NCI-H2107 (cell line): ENCODE data around the gene LUZP1.

Experiments used
- DNase-seq: peaks from one replicate; lab custom pipeline; 2025; lab: John Stamatoyannopoulos, UW

LUZP1 gene

DNA sequence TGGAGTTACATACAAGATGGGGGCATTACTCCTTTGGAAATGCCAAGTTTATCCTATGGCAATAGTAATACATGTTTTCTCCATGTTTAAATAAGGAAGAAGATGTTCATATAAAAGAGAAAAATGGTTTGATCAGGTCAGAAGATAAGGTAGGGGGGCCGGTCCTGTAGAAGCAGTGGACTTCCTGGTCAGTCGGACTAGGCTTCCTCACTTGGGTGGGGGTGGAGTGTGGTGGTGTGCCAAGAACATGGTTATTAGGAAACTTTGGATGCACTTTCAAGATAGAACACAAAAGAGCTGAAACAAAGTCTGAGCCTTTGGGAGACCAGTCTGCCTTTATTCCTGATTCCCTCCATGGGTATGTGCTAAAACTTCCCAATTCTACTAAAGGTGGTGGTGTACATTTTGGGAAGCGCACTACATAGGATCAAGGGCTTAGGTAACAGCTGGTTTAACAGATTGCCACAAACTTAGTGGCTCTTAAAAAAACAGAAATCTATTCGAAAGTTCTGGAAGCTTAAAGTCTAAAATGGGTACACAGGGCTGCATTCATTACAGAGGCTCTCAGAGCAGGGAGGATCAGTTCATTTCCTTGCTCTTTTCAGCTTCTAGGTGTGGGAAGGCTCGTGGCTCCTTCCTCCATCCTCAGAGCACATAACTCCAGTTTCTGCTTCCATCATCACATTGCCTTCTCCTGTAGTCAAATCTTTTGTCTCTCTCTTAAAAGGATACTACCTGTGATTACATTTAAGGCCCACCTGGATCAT is 84.8 kb downstream of the LUZP1 start:
- no peak for DNase-seq

DNA sequence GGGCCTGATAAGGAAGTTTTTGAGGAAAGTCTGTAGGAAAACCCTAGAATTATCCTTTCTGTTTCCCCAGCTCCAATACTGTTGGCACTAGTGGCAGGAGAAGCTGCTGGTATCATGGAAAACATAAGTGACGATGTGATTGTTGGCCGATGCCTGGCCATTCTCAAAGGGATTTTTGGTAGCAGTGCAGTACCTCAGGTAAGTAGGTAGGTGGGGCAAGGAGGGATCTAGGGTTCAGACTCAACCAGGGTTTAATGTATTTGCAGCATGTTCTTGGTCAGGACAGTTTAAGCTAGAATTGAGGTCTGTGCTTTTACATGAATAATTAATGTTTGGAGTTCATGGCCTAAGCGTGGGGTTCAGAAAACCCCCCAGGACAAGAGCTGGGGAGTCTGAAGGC is 87.3 kb downstream of the LUZP1 start:
- no peak for DNase-seq

DNA sequence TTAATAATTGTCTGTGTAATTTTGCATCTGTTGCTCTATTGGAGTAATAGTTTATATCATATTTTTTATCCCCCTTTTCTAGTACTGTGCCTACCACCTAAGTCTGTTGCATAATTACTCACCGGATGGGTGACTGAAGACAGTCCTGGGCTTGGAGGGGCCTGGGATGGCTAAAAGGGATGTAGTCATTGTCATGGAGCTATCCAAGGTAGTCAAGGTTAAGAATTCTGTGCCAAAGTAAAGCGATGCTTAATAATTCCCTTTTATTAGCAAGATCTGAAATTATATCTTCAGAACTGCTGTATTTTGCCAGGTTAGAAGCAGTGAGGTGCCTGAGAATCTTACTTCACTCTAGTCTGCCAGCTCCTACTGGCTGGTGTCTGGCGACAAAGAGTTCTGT is 87.8 kb downstream of the LUZP1 start:
- no peak for DNase-seq

DNA sequence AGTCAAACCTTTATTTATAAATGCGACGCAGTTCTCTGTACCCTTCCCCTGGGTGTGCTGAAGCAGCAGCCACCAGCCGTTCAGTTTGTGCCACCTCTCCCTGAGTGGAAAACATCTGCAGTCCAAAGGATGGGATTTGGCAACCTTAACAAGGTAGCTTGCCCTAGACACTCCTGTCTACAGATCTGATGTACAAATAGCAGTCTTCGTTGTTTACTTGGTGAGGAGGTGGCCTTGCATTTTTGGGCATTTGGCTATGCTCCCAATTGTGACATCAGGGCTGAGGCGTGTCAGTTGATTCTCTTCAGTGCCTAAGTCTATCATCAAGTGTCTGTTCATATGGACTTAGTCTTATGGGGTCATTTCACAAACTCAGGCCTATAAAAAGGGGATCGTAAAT is 89.6 kb downstream of the LUZP1 start:
- no peak for DNase-seq

DNA sequence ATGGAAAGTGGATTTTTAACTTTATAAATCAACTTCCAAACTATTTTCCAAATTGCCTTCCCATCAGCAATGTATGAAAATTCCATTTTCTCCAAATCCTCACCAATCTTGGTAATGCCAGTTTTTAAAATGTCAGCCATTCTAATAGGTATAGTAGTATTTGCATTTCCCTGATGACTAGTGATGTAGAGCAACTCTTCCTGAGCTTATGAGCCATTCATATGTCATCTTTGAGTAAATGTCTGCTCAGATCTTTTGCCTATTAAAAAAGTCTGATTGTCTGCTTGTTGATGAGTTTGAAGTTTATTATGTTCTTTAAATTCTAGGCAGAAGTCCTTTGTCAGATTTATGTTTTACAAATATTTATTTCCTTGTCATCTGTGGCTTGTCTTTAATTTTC is 94.6 kb downstream of the LUZP1 start:
- no peak for DNase-seq

DNA sequence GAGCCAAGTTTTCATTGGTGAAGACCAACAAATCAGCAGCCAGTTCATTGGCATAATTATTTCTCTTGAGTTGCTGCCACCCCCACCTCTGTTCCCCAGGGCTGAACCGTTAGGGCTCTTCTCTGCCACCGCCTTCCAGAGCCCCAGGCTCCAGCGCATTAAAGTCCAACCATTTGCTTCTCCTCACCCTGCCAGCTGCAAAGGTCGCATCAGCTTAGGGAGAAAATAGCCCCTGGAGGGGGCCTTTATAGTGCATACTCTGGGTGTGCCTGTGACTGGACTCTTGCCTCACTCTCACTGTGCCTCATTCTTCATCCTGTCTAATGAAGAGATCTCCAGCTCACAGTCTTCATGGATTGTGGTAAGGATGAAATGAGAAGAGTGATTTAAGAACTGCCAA is 99.0 kb downstream of the LUZP1 start:
- no peak for DNase-seq

DNA sequence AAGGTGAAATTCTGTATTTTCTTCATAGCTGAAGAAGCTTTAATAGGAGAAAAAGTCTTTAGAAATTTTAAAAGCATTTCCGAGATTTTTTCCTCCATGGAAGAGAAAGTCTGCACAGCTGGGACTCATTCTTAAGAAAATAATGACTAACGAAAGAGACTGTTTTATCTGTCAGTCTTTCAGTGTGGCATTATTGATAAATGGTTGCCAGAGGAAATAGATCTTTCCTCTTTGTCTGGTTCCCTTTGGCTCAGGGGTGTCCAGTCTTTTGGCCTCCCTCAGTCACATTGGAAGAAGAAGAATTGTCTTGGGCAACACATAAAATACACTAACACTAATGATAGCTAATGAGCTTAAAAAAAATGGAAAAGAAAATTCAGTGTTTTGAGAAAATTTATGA is 99.5 kb downstream of the LUZP1 start:
- DNase-seq: no peak

DNA sequence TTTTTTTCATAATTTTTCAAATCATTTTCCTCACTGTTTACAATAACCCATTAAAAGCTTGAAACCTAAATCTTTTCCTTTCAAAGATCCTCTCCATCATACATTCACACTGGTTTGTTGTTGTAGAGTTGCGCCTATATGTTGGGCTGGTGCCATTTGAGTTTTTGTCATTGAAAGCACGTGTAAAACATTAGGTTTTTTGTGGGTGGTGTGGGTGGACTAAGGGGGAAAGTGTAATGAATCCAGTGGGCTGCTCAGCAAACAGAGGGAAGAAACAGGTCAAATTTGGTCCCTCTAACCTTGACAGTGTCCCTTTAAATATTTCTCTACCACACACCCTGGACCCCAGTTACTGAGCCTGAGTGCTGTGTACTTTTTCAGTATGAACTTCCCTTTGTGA is 102.6 kb downstream of the LUZP1 start:
- DNase-seq: no peak

DNA sequence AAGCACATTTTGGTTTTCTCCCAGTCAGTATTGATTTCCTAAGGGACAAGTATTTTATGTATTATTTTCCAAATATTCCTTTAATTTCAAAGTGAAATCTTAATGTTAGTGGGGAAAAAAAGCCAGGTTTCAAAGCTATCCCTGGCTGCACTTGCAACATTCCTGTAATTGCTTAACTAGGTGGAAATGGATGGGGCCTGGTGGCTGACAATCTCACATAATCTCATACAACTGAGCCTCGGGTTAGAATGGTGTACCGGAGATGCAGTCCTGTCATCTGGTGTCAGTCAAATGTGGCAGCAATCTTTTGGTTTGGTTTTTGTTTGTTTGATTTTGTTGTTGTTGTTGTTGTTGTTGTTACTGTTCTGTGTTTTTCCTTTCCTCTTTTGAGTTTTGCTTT is 103.3 kb downstream of the LUZP1 start:
- DNase-seq: no peak

DNA sequence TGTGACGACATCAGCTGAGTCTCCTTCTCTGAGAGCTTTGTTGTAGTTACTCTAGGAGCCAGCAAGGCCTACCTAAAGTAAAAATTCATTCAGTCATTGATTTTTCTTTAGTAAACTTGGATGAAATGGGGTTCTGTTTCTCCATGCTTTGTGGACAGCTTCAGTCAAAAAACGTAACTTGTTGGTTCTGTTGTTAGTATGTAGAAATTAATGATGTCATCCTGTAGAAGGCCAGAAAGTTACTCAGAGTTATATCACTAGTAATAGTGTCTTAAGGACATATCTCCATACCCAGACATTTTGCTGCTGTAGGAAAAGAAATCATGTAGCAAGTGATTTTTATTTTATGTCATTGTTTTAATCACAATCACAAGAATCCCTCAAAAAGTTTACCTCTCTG is 106.4 kb downstream of the LUZP1 start:
- DNase-seq: no peak

DNA sequence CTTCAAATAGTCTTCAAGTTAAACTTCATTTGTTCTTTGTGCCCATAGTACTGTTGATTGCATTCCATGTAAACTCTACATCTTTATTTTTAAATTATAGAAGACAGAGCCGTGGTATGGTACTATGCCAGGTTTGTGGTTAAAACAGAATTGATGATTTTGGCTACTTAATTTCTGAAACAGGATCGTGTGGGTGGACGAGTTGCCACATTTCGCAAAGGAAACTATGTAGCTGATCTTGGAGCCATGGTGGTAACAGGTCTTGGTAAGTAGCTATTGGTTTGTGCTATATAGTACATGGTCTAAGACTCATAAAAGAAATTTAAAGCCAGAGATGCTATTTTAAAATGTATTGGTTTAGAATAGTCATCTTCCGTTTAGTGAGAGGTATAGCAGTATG is 111.4 kb downstream of the LUZP1 start:
- DNase-seq: no peak

DNA sequence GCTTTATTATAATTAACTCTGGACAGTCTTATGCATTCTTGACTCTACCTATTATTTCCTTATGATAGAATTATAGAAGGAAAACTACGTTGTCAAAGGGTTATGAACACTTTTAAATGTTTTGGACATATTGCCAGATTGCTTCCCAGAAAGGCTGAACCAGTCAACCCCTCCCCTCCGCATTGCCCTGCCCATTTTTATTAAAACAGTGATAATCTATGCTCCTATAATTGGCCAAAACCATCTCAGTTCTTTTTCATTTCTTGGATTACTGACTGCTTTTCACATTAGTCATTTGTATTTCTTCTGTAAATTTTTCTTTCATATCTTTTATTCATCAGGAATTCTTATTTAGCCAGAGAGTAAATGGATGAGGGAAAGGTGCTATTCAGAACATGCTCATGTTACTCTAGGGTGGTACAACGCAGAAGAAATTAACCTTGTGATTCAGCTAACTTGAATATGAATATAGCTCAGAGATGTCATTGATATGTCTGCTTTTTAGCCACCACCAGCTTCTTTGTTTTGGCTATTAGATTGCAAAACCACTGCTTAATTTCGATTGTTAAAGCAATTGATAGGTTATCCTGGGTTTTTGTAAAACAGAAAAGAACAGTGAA is 117.3 kb downstream of the LUZP1 start:
- DNase-seq: no peak

DNA sequence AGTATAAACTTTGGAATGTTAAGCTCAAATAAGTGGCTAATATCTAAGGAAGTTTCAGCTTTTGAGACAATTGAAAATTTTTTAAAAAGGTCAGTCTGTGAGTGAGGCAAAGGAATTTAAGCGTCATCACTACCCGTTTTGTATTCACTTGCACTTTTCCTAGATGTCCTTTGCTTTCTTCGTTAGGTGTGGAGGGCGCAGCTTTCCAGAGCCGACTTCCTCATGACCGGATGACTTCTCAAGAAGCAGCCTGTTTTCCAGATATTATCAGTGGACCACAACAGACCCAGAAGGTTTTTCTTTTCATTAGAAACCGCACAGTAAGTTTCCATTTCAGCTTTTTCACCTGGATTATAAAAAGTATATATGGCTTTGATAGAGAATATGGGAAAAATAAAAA is 118.5 kb downstream of the LUZP1 start:
- no peak for DNase-seq

DNA sequence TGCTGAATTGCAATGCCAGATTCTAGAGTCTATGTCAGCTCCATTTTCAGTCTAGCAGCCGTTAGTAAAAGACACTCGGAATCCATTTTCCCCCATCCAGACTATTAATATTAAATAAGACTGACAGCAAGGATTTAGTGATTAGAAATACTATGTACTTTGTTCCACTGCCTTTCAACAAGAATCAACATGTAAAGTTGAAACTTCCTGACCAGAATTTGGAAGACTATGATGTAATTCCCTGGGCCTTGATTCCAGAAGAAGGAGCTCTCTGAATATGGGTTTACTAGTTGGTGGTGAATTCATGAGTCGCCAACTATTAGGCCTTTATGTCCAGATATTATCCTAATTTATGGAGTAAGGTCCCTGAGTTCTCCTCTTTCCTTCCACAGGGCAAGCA is 124.6 kb downstream of the LUZP1 start:
- DNase-seq: no peak

DNA sequence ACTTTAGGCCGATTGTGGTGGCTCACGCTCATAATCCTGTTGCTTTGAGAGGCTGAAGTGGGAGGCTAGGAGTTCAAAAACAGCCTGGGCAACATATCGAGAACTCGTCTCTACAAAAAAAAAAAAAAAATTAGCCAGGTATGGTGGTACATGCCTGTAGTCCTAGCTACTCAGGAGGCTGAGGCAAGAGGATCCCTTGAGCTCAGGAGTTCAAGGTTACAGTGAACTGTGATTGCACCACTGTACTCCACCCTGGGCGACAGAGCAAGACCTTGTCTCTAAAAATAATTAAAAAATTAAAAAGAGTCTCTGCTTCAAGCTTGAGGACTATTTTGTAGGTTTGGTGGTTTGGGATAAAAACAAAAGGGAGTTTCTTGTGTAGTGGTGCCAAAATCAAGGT is 128.1 kb downstream of the LUZP1 start:
- DNase-seq: no peak

DNA sequence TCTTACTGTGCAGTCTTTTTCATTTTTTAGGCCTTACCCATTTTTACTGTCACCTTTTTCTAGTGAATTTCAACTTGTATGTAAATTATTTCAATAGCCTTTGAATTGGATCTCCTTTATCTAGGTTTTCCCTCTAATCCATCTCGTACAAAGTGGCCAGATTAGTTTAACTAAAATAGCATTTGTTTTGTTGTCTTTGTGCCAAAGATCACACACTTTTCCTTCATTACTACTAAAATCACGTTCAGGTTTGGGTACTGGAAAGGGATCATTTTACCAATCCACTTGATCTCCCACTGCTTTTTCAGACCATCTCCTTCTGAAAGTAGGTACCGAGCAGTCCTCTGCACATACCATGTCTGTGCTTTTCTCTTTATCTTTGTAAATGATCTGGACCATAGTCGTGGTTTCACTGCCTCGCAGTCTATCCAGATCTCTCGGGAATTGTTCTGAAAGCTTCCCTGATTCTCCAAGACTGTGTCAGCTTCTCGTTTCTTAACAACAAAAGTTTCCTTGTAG is 129.3 kb downstream of the LUZP1 start:
- DNase-seq: no peak

DNA sequence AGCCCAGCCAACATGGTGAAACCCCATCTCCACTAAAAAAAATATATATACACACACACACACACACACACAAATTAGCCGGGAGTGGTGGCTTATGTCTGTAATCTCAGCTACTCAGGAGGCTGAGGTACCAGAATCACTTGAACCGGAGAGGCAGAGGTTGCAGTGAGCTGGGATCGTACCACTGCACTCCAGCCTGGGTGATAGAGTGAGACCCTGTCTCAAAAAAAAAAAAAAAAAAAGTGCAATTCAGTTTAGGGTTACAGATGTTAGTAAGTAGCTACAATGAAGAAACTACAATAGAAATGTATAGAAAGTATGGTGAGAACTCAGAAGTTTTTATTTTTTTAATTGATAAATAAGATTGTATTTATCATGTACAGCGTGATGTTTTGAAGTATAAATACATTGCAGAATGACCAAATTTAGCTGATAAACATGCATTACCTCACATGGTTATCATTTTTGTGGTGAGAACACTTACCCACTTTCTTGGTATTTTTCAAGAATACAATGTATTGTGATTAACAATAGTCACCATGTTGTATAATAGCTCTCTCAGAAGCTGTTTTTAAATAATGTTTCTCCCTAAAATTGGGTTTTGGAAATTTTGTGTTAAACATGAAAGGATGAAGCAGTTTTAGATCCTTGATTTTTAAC is 131.4 kb downstream of the LUZP1 start:
- no peak for DNase-seq

DNA sequence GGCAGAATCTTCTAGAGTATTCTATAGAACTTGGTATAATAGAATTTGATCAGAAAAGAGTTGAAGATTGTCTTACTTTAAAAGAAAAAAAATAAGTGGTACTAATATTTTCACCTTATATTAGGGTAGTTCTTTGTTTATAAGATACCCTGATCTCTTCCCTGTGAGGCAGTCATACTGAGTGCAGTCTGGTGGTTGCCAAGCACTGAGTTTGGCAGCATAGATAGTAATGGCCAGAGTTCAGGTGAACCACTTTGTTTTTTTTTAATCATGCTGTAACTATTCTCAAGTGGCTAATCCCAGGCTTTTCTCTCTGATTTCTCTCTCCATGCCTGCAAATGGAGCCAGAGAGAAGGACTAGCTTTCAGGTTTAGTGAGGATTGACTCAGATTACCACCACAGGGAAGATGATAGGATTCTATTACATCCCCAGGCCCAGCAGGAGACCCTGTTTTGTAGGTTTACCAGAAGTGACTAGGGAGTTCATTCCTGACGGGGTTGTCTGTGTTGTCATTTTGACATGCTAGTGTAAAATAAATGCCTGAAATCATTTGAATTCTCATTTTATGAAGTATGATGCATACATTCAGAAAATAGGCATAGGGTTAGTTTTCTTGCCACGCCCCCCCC is 132.7 kb downstream of the LUZP1 start:
- no peak for DNase-seq
